ENCODE measurements around the gene IMMP2L.

IMMP2L gene

DNA sequence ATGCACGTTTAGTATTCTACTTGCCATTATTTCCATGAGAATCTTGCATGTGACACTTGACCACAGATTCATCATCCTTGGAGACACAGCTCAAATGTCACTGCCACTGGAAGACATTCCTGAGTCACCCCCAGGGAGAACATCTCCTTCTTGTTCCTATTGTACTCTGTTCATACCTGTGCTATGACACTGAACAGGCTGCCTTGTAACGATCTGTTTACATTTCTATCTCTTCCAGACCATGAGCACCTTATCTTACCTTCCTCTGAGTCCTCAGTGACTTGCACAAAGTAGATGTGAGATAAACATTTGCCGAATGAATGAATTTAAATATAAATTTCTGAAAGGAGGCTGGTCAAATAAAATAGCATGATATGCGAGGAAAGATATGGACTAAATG is 803.2 kb downstream of the IMMP2L start:
- TF ChIP-seq, protein P1, sequence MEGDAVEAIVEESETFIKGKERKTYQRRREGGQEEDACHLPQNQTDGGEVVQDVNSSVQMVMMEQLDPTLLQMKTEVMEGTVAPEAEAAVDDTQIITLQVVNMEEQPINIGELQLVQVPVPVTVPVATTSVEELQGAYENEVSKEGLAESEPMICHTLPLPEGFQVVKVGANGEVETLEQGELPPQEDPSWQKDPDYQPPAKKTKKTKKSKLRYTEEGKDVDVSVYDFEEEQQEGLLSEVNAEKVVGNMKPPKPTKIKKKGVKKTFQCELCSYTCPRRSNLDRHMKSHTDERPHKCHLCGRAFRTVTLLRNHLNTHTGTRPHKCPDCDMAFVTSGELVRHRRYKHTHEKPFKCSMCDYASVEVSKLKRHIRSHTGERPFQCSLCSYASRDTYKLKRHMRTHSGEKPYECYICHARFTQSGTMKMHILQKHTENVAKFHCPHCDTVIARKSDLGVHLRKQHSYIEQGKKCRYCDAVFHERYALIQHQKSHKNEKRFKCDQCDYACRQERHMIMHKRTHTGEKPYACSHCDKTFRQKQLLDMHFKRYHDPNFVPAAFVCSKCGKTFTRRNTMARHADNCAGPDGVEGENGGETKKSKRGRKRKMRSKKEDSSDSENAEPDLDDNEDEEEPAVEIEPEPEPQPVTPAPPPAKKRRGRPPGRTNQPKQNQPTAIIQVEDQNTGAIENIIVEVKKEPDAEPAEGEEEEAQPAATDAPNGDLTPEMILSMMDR (IDR thresholded peaks at IDR 0.05; ENCODE audit: insufficient read depth, low read length, poor library complexity, severe bottlenecking): no peak
- Histone ChIP-seq H3K4me3 (replicated peaks; ENCODE audit: low read depth, low read length) (no peak overlapping the region), H3K36me3 (ENCODE audit: control insufficient read depth, insufficient read depth, low read length) (no peaks in the 10 kb centered on the region), H3K27me3 (replicated peaks; ENCODE audit: control insufficient read depth, insufficient read depth, low read length) (no peaks in the 10 kb centered on the region)
- DNase-seq (ENCODE audit: extremely low read depth, insufficient read length): no peak

GRCh38 chr7:110754649-110755048 is 807.6 kb downstream of the IMMP2L start:
- Histone ChIP-seq H3K27me3 (replicated peaks; ENCODE audit: control insufficient read depth, insufficient read depth, low read length) (no peaks in the 10 kb centered on the region), H3K36me3 (ENCODE audit: control insufficient read depth, insufficient read depth, low read length) (no peaks in the 10 kb centered on the region), H3K4me3 (replicated peaks; ENCODE audit: low read depth, low read length) (no peak overlapping the region)
- no peak for DNase-seq (ENCODE audit: extremely low read depth, insufficient read length)
- TF ChIP-seq, protein P1 (IDR thresholded peaks at IDR 0.05; ENCODE audit: insufficient read depth, low read length, poor library complexity, severe bottlenecking): no peak

DNA sequence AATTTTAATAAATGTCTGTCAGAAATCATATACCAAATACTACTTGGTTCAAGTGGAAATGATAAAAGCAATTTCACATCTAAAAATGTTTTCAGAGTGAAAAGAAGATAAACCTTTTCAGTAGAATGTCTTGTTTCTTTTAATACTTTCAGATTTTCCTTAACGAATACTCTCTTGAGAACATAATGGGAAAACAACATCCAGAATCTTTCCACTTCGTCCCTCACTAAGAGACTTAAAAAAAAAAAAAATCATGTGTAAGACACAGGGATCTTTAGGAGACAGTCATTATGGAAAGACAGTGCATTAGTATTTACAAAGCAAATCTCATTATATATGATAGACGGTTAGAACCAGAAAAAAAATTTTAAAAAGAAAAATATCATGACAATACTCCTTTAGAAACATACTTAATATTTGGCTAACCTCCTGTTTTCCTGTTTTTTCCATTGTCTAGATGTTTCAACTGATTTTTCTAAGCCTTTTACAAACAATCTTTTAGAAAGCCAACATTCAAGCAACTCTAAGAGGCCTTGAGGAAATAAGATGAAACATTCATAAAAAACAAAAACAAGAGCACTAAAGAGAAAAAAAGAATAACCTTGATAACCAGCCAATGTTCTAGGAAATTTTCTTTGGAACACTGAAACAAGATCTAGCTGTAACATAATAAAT is 811.2 kb downstream of the IMMP2L start:
- H3K27me3 ChIP-seq (replicated peaks; ENCODE audit: control insufficient read depth, insufficient read depth, low read length): no peaks in the 10 kb centered on the region
- DNase-seq (ENCODE audit: extremely low read depth, insufficient read length): no peak
- H3K36me3 ChIP-seq (ENCODE audit: control insufficient read depth, insufficient read depth, low read length): no peaks in the 10 kb centered on the region
- no peak overlapping the region for H3K4me3 ChIP-seq (replicated peaks; ENCODE audit: low read depth, low read length)
- TF ChIP-seq, protein P1 (IDR thresholded peaks at IDR 0.05; ENCODE audit: insufficient read depth, low read length, poor library complexity, severe bottlenecking): no peak

DNA sequence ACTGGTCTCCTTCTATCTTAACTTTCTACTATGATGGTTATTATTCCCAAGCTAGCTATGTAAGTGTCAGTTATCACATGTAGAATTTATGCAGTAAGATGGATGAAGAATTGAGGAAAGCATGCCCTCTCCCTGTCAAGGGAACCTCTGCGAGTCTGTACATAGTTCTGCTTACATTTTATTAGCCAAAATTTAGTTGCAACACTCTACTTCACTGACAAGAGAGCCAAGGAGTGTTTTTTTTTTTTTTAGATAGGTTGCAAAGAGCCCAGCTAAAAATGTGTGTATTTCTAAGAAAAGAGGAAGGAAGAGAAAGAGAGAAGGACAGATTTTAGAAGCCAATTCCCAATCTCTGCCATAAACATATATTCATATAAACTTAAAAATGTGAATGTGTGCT is 829.1 kb downstream of the IMMP2L start:
- Histone ChIP-seq H3K27me3 (replicated peaks; ENCODE audit: control insufficient read depth, insufficient read depth, low read length) (no peaks in the 10 kb centered on the region), H3K36me3 (ENCODE audit: control insufficient read depth, insufficient read depth, low read length) (no peaks in the 10 kb centered on the region), H3K4me3 (replicated peaks; ENCODE audit: low read depth, low read length) (no peak overlapping the region)
- DNase-seq (ENCODE audit: extremely low read depth, insufficient read length): no peak
- TF ChIP-seq, protein P1 (IDR thresholded peaks at IDR 0.05; ENCODE audit: insufficient read depth, low read length, poor library complexity, severe bottlenecking): no peak

DNA sequence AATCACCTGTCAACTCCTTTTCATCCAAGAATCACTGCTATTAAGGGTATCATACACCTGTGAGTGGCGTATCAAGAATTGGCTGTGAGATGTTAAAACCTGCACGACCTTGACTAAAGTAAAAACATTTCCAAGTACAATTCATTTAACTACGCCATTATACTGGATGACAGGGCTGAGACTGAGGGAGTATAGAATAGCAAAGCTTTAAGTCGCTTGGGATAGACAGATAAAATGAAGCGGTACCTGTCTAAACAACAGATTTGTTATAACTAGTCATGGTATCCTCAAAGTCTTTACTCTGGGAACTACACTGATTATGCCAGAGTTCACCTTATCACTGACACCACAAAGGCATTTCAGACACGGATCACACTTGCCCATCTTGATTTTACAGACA is 837.5 kb downstream of the IMMP2L start:
- Histone ChIP-seq H3K27me3 (replicated peaks; ENCODE audit: control insufficient read depth, insufficient read depth, low read length) (no peaks in the 10 kb centered on the region), H3K4me3 (replicated peaks; ENCODE audit: low read depth, low read length) (no peak overlapping the region), H3K36me3 (ENCODE audit: control insufficient read depth, insufficient read depth, low read length) (no peaks in the 10 kb centered on the region)
- DNase-seq (ENCODE audit: extremely low read depth, insufficient read length): no peak
- TF ChIP-seq, protein P1 (IDR thresholded peaks at IDR 0.05; ENCODE audit: insufficient read depth, low read length, poor library complexity, severe bottlenecking): no peak

DNA sequence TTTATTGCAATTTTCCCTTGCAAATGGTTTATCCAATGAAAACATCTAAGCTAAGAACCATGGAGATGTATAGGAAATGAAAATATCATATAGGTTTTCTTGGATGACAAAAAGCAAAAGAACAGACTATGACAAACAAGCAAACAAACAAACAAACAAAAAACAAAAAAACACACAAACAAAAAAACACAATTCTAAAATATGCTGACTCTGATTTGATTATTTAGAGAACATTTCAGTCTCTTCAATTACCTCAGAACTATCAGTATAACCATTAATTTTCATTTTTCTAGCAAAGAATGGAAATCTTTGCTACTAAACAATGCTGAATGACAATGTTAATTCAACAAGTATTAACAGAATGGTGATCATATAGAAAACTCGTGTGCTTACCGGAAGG is 840.9 kb downstream of the IMMP2L start:
- TF ChIP-seq, protein P1 (IDR thresholded peaks at IDR 0.05; ENCODE audit: insufficient read depth, low read length, poor library complexity, severe bottlenecking): no peak
- Histone ChIP-seq H3K27me3 (replicated peaks; ENCODE audit: control insufficient read depth, insufficient read depth, low read length) (no peaks in the 10 kb centered on the region), H3K4me3 (replicated peaks; ENCODE audit: low read depth, low read length) (no peak overlapping the region), H3K36me3 (ENCODE audit: control insufficient read depth, insufficient read depth, low read length) (no peaks in the 10 kb centered on the region)
- no peak for DNase-seq (ENCODE audit: extremely low read depth, insufficient read length)

Data from GM06990 (cell line).